ENCODE results near the gene SPOP.

Gene SPOP

GRCh38 chr17:49664706-49665211 lies 13.1 kb downstream of the SPOP start:
- H3K4me1 ChIP-seq (ENCODE audit: insufficient read depth, low read length), result no peaks in the 10 kb centered on the region
- H2AFZ ChIP-seq (ENCODE audit: low read depth, low read length), result no peak overlapping the region
- no peak overlapping the region for H3K4me3 ChIP-seq (ENCODE audit: low read depth in 1 of 2, low read length in 2 of 2)
- DNase-seq, result no peak
- H4K20me1 ChIP-seq (ENCODE audit: insufficient read depth, low read length), result peaks cover 29% of the 10 kb centered on the region
- no peak overlapping the region for H3K9ac ChIP-seq (ENCODE audit: low read depth, low read length)
- no peaks in the 10 kb centered on the region for H3K9me3 ChIP-seq (ENCODE audit: insufficient read depth, low read length, severe bottlenecking)
- peaks cover 22% of the 10 kb centered on the region for H3K36me3 ChIP-seq (ENCODE audit: insufficient read depth, low read length)
- H3K27me3 ChIP-seq (ENCODE audit: insufficient read depth, low read length, poor library complexity), result no peaks in the 10 kb centered on the region
- peaks cover 86% of the 10 kb centered on the region for H3K79me2 ChIP-seq (ENCODE audit: insufficient read depth, low read length)
- TF ChIP-seq CTCF (IDR thresholded peaks at IDR 0.05; ENCODE audit: borderline replicate concordance, extremely low read depth, low read length, poor library complexity, severe bottlenecking) (no peak), EZH2 (IDR thresholded peaks at IDR 0.05; ENCODE audit: borderline replicate concordance, low read depth, low read length, severe bottlenecking) (no peak)
- no peak for ATAC-seq (ENCODE audit: insufficient read depth, low read depth)
- H3K27ac ChIP-seq (ENCODE audit: low read length), result no peak overlapping the region
- H3K4me2 ChIP-seq (ENCODE audit: insufficient read depth, low read length), result no peak overlapping the region

GRCh38 chr17:49659661-49660382 lies 18.1 kb downstream of the SPOP start:
- TF ChIP-seq EZH2 (IDR thresholded peaks at IDR 0.05; ENCODE audit: borderline replicate concordance, low read depth, low read length, severe bottlenecking) (no peak), CTCF (IDR thresholded peaks at IDR 0.05; ENCODE audit: borderline replicate concordance, extremely low read depth, low read length, poor library complexity, severe bottlenecking) (no peak)
- Histone ChIP-seq H3K4me2 (ENCODE audit: insufficient read depth, low read length) (no peak overlapping the region), H2AFZ (ENCODE audit: low read depth, low read length) (no peak overlapping the region), H3K27me3 (ENCODE audit: insufficient read depth, low read length, poor library complexity) (no peaks in the 10 kb centered on the region), H3K4me1 (ENCODE audit: insufficient read depth, low read length) (no peaks in the 10 kb centered on the region), H3K9ac (ENCODE audit: low read depth, low read length) (no peak overlapping the region), H4K20me1 (ENCODE audit: insufficient read depth, low read length) (peaks cover 15% of the 10 kb centered on the region), H3K79me2 (ENCODE audit: insufficient read depth, low read length) (peaks cover 88% of the 10 kb centered on the region), H3K9me3 (ENCODE audit: insufficient read depth, low read length, severe bottlenecking) (no peaks in the 10 kb centered on the region), H3K36me3 (ENCODE audit: insufficient read depth, low read length) (peaks cover 15% of the 10 kb centered on the region; the same call in 1 of the 2 replicates), H3K4me3 (ENCODE audit: low read depth in 1 of 2, low read length in 2 of 2) (no peak overlapping the region), H3K27ac (ENCODE audit: low read length) (no peak overlapping the region)
- ATAC-seq (ENCODE audit: insufficient read depth, low read depth), result no peak
- no peak for DNase-seq

GRCh38 chr17:49656247-49656646 lies 21.6 kb downstream of the SPOP start:
- DNase-seq, result no peak
- Histone ChIP-seq H3K36me3 (ENCODE audit: insufficient read depth, low read length) (0 out of 2 replicates have a peak, but pooled peaks cover 4% of the 10 kb centered on the region), H3K27ac (ENCODE audit: low read length) (no peak overlapping the region), H2AFZ (ENCODE audit: low read depth, low read length) (no peak overlapping the region), H3K4me2 (ENCODE audit: insufficient read depth, low read length) (no peak overlapping the region), H3K4me3 (ENCODE audit: low read depth in 1 of 2, low read length in 2 of 2) (no peak overlapping the region), H3K9ac (ENCODE audit: low read depth, low read length) (no peak overlapping the region), H3K4me1 (ENCODE audit: insufficient read depth, low read length) (no peaks in the 10 kb centered on the region), H3K9me3 (ENCODE audit: insufficient read depth, low read length, severe bottlenecking) (no peaks in the 10 kb centered on the region), H4K20me1 (ENCODE audit: insufficient read depth, low read length) (peaks cover 21% of the 10 kb centered on the region; the same call in 1 of the 2 replicates), H3K27me3 (ENCODE audit: insufficient read depth, low read length, poor library complexity) (no peaks in the 10 kb centered on the region), H3K79me2 (ENCODE audit: insufficient read depth, low read length) (peaks cover 92% of the 10 kb centered on the region)
- no peak for ATAC-seq (ENCODE audit: insufficient read depth, low read depth)
- TF ChIP-seq CTCF (IDR thresholded peaks at IDR 0.05; ENCODE audit: borderline replicate concordance, extremely low read depth, low read length, poor library complexity, severe bottlenecking) (no peak), EZH2 (IDR thresholded peaks at IDR 0.05; ENCODE audit: borderline replicate concordance, low read depth, low read length, severe bottlenecking) (no peak)
